Measurements from ENCODE around the gene PDE11A.
"Not testable (repeated sequence)": the region's sequence is repeated elsewhere in the genome, so short reads cannot be mapped to it uniquely, and the experiment has no call there.

The PDE11A gene

GRCh38 chr2:177817300-177817699 is 255.3 kb downstream of the PDE11A start:
- DNase-seq (ENCODE audit: low read depth in 2 of 2): no peak

DNA sequence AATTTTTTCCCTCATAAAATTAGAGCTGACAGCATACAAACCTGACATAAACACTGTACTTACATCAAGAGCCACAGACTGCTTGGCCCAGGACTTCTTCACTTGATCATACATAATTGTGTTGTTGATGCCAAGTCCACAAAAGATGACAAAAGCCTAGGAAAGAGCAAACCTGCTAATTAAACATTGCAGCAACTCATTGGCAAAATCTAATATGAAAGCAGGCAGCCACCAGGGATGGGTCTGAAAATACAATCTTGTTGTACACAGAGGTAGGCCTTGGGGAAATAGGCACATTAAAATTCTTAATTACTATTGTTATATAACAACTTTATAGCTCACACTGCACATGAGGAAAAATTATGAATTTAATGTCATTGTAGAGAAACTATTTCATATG is 255.8 kb downstream of the PDE11A start:
- DNase-seq (ENCODE audit: low read depth in 2 of 2): no peak

DNA sequence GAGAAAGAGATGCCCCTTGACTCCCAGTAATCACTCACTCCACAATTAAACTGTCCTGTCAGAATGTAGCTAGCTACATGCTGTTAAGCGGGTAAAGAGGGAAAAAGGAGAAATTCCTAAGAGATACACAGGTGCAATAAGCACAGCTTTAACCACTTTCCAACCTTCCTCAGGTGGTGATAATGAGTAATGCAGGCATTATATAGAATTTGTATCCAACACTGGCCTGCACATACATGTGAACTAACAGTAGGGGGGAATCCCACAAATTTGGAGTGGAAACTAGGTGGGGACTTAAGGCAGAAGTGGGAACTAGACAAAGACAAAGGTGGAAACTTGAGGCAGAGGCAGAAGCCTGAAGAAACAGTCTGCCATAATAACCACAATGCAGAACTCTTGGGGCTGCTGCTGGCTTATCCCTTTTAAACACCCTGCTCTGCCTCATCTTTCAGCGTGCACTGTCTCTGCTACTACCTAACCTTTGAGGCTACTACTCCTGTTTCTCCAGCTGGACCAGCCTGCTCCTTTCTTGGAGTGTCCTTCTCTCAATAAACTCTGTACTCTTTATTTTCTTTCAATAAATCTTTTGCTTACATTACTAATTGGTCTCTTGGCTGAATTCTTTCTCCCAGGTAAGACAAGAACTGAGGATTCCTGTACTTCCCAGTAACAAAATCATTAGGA is 259.7 kb downstream of the PDE11A start:
- no peak for DNase-seq (ENCODE audit: low read depth in 2 of 2)

DNA sequence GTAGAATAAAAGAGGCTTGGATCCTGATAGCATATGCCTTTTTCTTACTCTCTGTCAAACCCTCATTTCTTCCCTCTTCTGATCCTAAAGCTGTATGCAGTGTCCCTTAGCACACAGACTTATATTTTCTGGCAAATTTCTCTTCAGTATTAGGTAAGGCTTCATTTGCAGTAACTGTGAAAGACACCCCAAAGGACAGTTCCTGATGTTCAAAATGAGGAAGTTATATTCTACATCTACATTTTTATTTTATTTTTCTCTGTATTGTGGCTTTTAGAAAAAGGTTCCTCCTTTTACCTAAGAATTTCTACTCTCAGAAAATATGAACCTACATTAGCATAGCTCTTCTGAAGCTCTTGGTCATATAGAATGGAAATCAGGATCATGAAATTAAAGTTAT is 261.7 kb downstream of the PDE11A start:
- DNase-seq (ENCODE audit: low read depth in 2 of 2): no peak

DNA sequence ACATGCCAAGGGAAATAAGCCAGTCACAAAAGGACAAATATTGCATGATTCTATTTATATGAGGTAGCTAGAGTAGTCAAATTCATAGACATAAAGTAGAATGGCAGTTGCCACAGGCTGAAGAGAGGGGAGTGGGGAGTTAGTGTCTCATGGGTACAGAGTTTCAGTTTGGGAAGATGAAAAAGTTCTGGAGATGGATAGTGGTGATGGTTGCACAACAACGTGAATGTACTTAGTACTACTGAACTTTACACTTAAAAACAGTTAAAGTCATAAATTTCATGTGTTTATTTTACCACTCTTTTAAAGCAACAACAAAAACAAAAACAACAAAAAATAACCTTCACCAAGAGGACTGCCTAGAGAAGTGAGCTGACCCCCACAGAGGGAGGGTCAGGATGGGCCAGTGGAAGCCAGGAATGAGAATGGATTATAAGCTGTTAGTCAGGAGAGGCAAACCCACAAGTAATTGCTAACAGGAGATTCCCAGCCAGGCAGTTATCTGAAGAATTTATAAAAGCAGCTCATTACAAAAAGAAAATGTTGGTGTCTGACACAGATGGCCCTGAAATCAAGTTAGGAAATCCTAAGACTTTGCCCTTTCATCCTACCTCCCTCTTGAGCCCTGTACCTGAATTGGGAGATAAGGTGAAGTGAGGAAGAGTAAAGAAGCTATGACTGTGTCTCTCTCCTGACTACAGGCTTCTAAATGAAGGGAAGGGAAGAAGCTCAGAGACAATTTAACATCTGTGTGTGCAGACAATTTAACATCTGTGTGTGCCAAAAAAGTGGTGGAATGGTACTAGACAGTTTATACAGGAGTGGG is 263.4 kb downstream of the PDE11A start:
- no peak for DNase-seq (ENCODE audit: low read depth in 2 of 2)

DNA sequence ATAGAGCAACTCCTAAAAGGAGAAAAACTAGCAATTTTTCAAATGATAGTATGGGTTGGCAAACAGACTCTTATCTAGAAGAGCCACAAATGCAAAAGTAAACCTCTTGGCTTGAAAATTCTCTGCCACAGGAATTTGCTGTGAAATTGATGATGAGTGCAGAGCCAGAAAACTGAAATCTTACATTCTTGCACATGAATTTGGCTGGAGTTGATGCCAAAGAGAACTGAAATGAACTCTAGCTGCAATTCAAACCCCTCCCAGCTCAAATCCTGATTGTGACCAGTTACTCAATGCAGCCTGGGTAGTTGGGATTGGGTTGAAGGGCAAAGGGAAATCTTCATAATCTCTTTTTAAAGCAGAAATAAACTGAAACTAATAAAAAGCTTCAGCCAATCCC is 266.6 kb downstream of the PDE11A start:
- no peak for DNase-seq (ENCODE audit: low read depth in 2 of 2)

DNA sequence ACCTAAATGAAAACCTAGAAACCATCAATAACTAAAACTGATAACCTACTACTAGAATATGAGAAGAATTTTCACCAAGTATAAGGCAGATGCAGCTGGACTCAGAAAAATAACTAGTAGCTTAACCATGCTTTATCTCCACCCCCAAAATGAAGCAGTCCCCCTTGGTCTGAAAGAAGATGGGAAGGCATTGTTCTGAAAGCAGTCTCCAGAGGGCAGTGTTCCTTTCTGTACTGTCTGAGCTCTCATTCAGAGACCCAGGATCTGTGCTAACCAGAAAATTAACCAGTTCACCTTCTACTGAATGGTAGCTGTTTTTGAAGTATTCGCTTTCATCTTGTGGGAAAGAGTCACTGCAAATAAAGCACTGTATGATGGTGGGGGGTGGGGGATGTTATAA is 273.0 kb downstream of the PDE11A start:
- DNase-seq (ENCODE audit: low read depth in 2 of 2): no peak

DNA sequence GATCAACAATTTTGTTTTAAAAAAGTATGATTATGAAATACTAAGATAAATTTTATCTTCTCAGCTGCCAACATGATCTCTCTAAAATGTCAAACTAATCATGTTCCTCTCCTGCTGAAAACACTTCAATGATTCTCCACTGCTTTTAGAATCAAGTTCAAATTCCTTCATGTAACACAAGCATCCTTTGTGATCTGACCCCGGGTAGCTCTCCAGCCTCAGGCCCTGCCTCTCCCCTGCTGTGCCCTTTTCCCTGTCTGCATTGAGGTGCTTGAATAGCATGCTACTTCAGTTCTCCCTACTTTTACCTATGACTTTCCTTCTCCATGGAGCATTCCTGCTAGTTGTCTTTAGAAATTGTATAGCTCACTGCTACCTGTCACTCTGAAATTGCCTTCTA is 274.8 kb downstream of the PDE11A start:
- DNase-seq (ENCODE audit: low read depth in 2 of 2): no peak

DNA sequence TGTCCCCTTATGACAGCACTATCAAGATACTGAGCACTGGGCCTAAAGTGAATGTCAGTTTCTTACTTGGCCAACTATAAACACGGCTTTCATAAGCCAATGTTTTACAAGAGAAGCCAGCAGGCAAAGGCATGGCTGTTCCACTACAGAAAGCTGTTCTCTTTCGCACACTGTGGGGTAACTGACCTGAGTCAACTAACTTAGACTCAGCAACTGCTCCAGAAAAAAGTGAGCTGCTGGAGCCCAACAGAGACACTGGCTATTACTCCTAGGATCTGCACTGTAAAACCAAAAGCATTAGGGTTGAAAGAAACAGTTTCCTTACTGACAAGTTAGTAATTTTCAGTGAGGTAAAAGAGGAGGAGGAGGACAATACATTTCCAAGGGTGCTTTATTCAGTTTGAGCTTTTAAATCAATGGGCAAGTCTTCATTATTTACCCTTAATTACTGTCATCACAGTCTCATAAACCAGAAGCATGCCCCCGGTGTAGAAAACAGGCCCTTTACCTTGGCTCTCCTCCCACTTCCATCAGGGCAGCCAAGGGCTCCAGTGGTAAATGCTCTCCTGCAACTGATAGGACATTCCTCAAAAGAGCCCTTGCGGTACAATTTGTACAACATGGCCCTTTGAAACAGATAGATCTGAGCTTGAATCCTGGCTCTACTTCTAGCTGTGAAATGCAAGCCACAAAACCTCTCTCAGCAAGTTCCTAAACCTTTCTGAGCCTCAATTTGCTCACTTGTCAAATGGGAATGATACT is 275.7 kb downstream of the PDE11A start:
- no peak for DNase-seq (ENCODE audit: low read depth in 2 of 2)

DNA sequence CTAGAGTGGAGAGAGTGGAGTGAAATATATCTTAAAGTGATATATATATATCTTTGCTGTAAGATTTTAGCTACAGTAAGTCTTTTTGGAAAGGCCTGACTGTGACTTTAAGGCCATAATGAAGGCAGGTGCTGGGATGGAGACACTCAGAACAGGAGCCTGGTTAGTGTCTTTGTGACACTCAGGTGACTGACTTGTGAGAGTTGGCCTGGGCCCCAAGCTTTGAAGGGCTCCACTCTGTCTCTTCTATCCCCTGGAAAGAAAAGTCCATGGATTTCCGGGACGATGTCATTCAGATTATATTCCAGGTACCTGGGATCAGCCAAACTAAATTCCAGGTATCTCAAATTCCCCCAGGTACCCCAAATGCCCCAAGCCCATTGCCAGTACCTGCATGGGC is 276.6 kb downstream of the PDE11A start:
- no peak for DNase-seq (ENCODE audit: low read depth in 2 of 2)

DNA sequence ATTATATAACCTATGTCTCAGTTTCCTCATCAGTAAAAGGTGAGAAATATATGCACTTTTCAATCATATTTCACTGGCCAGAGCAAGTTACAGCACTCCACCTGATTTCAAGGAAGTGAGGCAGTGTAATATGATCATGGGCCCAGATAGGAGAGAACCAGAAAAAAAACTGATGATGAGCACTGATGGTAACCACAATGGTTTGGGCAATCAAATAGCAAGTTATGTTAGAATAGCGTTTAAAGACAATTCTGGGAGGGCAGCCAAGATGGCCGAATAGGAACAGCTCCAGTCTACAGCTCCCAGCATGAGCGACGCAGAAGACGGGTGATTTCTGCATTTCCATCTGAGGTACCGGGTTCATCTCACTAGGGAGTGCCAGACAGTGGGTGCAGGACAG is 287.4 kb downstream of the PDE11A start:
- not testable (repeated sequence) for DNase-seq (ENCODE audit: low read depth in 2 of 2)

GRCh38 chr2:177784745-177785067 is 287.9 kb downstream of the PDE11A start:
- DNase-seq (ENCODE audit: low read depth in 2 of 2): no peak

- no peak for DNase-seq (ENCODE audit: low read depth in 2 of 2)
These were observed 288.5 kb downstream of the PDE11A start for GRCh38 chr2:177783835-177784744.

DNA sequence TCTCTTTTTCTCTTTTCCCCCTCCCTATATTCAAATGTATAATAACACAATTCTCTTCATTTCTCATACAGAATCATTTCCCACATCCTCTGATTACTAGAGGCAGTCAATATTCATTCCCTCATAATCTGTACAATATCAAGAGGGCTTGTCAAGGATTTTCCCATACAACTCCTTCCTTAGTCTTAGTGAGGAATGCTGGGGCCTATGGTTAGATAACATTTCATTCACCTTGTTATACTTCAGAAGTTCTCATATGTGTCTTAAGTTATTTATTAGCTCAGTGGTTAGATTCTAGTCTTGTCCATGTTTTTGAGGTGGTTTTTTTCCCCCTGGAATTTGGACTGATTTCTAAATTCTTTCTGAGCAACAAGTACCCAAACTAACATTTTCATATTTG is 289.5 kb downstream of the PDE11A start:
- DNase-seq (ENCODE audit: low read depth in 2 of 2): no peak

- DNase-seq (ENCODE audit: low read depth in 2 of 2): no peak
These were observed 290.0 kb downstream of the PDE11A start for GRCh38 chr2:177782613-177783012.

- no peak for DNase-seq (ENCODE audit: low read depth in 2 of 2)
These were observed 294.1 kb downstream of the PDE11A start for GRCh38 chr2:177778472-177778871.

- no peak for DNase-seq (ENCODE audit: low read depth in 2 of 2)
These were observed 300.0 kb downstream of the PDE11A start for GRCh38 chr2:177772529-177772928.

DNA sequence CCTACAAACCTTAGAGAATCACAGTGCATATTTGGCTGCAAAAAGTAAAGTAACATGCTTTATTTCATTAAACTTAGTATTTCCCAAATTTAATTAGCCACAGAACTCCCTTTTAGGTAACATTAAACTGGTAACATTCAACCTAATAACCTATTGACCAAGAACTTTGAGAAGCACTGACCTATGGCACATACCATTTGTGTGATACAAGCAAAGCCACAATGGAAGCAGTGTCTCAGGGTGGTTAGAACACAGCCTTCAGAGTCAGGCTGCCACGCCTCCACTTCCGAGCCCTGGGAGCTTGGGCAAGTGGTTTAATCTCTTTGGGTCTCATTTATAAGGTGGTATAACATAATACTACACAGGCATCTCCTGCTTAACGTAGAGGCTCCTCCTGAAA is 301.4 kb downstream of the PDE11A start:
- no peak for DNase-seq (ENCODE audit: low read depth in 2 of 2)

DNA sequence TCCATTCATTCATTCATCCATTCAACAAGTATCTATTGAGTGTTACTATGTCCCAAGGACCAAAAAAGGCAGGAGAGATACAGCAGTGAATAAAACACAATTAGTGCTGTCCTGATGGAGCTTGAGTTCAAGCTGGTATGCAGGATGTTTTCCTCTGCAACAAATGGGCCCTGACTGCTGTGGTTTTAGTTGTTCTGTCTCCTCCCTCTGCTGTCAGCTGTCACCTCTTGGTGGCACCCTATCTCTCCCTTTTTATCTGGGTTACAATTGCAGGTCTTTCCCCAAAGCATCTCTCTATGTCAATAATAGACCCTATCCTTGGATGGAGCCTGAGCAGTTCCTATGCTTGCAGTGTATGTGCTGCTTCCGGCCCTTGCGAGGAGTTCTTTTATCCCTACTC is 304.8 kb downstream of the PDE11A start:
- no peak for DNase-seq (ENCODE audit: low read depth in 2 of 2)

GRCh38 chr2:177765698-177766097 is 306.9 kb downstream of the PDE11A start:
- no peak for DNase-seq (ENCODE audit: low read depth in 2 of 2)

DNA sequence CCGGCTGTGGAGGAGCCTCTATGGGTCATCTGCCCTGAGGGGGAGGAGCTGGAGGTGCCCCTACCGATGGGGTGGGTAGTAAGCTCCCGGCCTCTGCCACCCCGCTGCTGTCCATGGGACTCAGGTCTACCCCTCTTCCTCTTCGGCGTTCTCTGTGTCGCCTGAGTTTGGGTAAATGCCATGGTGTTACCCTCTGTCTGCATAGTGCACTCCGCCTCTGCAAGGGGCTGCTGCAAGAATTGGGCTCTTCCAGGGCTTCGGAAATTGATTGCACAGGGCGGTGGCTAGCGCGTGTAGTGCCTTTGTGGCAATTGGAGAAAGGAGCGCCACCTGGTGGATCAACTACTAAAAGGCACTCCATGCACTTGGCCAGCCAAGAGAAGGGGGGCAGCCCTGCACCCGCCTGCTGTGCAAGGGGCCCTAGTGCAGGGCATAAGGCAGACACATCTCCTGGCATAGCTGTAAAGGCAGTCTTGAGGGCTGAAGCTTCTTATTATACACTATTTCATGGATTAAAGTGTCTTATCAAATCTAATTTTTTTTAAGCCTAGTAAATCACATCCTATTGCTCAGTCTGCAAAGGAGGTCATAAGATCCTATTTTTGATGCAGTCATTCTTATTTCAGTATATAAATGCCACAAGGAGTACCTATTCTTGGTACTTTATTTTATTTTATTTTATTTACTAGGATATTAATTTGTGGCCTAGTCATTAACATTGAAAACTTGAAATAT is 308.9 kb downstream of the PDE11A start:
- peak; percentile 46 for DNase-seq (ENCODE audit: low read depth in 2 of 2)

Data from stimulated activated CD8-positive, alpha-beta memory T cell treated with anti-CD3 and anti-CD28 coated beads, Interleukin-7, amount 100 ng/mL, for 1 hour (primary cell).